HL-60 (cell line): ENCODE measurements around the gene SLC8B1.

ENCODE experiments used
- GABPA ChIP-seq: IDR thresholded peaks from 2 replicates; pipeline ENCODE4 v1.6.1; 2012; ENCODE audit warnings: low read depth
- POLR2AphosphoS5 ChIP-seq: IDR thresholded peaks from 2 replicates; pipeline ENCODE4 v1.6.1; 2012; ENCODE audit warnings: low read depth
- SPI1 ChIP-seq: IDR thresholded peaks from 2 replicates; pipeline ENCODE4 v1.6.1; 2012; ENCODE audit warnings: low read depth, mild to moderate bottlenecking, borderline replicate concordance
- TF ChIP-seq, protein P1 (sequence below): IDR thresholded peaks from one replicate; pipeline ENCODE4 v1.5.1; 2011; ENCODE audit warnings: low read length, control low read depth, inconsistent platforms; ENCODE audit not compliant: insufficient read depth

DNA sequence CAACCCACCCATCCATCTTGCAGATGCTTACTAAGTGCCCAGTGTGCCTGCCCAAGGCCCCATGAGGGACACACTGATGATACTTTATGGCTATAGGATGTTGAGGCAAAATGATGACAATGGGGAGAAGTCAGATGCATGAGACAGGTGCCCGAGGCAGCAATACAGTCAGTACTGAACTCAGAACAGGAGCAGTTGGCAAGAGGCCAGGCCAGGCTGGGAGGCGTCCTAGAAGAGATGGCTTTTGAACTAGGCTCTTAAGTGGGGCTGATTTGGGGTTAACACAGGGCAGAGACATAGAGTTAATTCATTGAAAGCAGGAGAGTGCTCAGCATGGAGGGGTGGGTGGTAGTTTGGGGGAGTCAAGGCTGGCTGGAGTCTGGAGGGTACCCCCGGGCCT lies 39.1 kb upstream of the SLC8B1 start:
- TF ChIP-seq, protein P1, sequence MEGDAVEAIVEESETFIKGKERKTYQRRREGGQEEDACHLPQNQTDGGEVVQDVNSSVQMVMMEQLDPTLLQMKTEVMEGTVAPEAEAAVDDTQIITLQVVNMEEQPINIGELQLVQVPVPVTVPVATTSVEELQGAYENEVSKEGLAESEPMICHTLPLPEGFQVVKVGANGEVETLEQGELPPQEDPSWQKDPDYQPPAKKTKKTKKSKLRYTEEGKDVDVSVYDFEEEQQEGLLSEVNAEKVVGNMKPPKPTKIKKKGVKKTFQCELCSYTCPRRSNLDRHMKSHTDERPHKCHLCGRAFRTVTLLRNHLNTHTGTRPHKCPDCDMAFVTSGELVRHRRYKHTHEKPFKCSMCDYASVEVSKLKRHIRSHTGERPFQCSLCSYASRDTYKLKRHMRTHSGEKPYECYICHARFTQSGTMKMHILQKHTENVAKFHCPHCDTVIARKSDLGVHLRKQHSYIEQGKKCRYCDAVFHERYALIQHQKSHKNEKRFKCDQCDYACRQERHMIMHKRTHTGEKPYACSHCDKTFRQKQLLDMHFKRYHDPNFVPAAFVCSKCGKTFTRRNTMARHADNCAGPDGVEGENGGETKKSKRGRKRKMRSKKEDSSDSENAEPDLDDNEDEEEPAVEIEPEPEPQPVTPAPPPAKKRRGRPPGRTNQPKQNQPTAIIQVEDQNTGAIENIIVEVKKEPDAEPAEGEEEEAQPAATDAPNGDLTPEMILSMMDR: no peak
- TF ChIP-seq POLR2AphosphoS5 (no peak), SPI1 (no peak), GABPA (no peak)
